K562 (cell line): ENCODE data around the gene RFC2. TPM values are rescaled to one million over a fixed set of nuclear protein-coding genes. Genes with fewer than 3 reads are reported as not detected.

Source experiments
- CAMTA2 ChIP-seq: fragments of 250-450 bp; sonication (Bioruptor Pico); conservative IDR thresholded peaks from 2 replicates; pipeline ENCODE4 v1.5.1; 2022
- CHCHD3 ChIP-seq: fragments of 250-450 bp; sonication (Bioruptor Pico); IDR thresholded peaks from 2 replicates; pipeline ENCODE4 v2.1.2; 2022; ENCODE audit warnings: mild to moderate bottlenecking
- CTCF ChIP-seq, 3 experiments: IDR thresholded peaks in 2 of 3; conservative IDR thresholded peaks in 1 of 3; 2 replicates each; pipeline ENCODE4 v1.5.1; 2011 to 2012; ENCODE audit warnings: low read length in 3 of 3, mild to moderate bottlenecking in 3 of 3, control low read depth in 2 of 3, improper control_type of control experiment in 1 of 3, inconsistent platforms in 1 of 3, low read depth in 1 of 3, mixed read lengths in 1 of 3, moderate library complexity in 1 of 3; ENCODE audit not compliant: insufficient read depth in 2 of 3
- FOXJ3 ChIP-seq: sonication (generic); formaldehyde crosslinking; IDR thresholded peaks from 2 replicates; pipeline ENCODE4 v1.4.0; 2020; ENCODE audit warnings: mild to moderate bottlenecking, missing genetic modification reagents
- HDAC1 ChIP-seq, 2 experiments: fragments of 450-650 bp; IDR thresholded peaks; 2 replicates each; pipeline ENCODE4 v1.6.1; 2016 to 2017; ENCODE audit warnings: inconsistent platforms in 1 of 2, mild to moderate bottlenecking in 1 of 2, moderate library complexity in 1 of 2
- KAT7 ChIP-seq: sonication (generic); formaldehyde crosslinking; IDR thresholded peaks from 2 replicates; pipeline ENCODE4 v1.8.0; 2022; ENCODE audit warnings: missing genetic modification reagents, mild to moderate bottlenecking, borderline replicate concordance
- KLF10 ChIP-seq: fragments of 250-450 bp; sonication (Bioruptor Pico); IDR thresholded peaks from 2 replicates; pipeline ENCODE4 v1.6.1; 2021; ENCODE audit warnings: matching md5 sums
- LARP7 ChIP-seq: fragments of 450-650 bp; IDR thresholded peaks from 2 replicates; pipeline ENCODE4 v1.6.1; 2016
- LEF1 ChIP-seq: fragments of 450-650 bp; IDR thresholded peaks from 2 replicates; pipeline ENCODE4 v1.6.1; 2016; ENCODE audit warnings: mild to moderate bottlenecking
- MTA3 ChIP-seq: fragments of 450-650 bp; formaldehyde crosslinking; IDR thresholded peaks from 2 replicates; pipeline ENCODE4 v1.6.1; 2017; ENCODE audit warnings: mild to moderate bottlenecking, borderline replicate concordance
- NCOA1 ChIP-seq: fragments of 450-650 bp; IDR thresholded peaks from 2 replicates; pipeline ENCODE4 v1.6.1; 2016; ENCODE audit warnings: low read depth
- NFRKB ChIP-seq: fragments of 450-650 bp; IDR thresholded peaks from 2 replicates; pipeline ENCODE4 v1.6.1; 2016; ENCODE audit warnings: low read depth
- PHF21A ChIP-seq: fragments of 450-650 bp; IDR thresholded peaks from 2 replicates; pipeline ENCODE4 v1.6.1; 2017; ENCODE audit warnings: low read depth, borderline replicate concordance
- PURB ChIP-seq: sonication (generic); formaldehyde crosslinking; IDR thresholded peaks from 2 replicates; pipeline ENCODE4 v1.9.0; 2021; ENCODE audit warnings: low read depth, mild to moderate bottlenecking, missing genetic modification reagents
- SAFB ChIP-seq: fragments of 200-400 bp; formaldehyde crosslinking; IDR thresholded peaks from 2 replicates; pipeline ENCODE4 v1.6.1; 2017; ENCODE audit warnings: low read depth, low read length, borderline replicate concordance
- SMARCA5 ChIP-seq: fragments of 450-650 bp; IDR thresholded peaks from 2 replicates; pipeline ENCODE4 v1.6.1; 2016
- SNAPC5 ChIP-seq: fragments of 250-450 bp; sonication (Bioruptor Pico); IDR thresholded peaks from 2 replicates; pipeline ENCODE4 v1.8.0; 2021; ENCODE audit warnings: moderate library complexity, mild to moderate bottlenecking, inconsistent platforms
- SOX6 ChIP-seq: fragments of 450-650 bp; IDR thresholded peaks from 2 replicates; pipeline ENCODE4 v1.6.1; 2014; ENCODE audit warnings: mild to moderate bottlenecking
- TAL1 ChIP-seq: fragments of 450-650 bp; IDR thresholded peaks from 2 replicates; pipeline ENCODE4 v1.6.1; 2016; ENCODE audit warnings: mild to moderate bottlenecking
- TCF15 ChIP-seq: fragments of 250-450 bp; sonication (Bioruptor Pico); IDR thresholded peaks from 2 replicates; pipeline ENCODE4 v1.8.0; 2022; ENCODE audit warnings: moderate library complexity, mild to moderate bottlenecking, inconsistent platforms
- ZFP91 ChIP-seq: sonication (generic); formaldehyde crosslinking; IDR thresholded peaks from 2 replicates; pipeline ENCODE4 v1.8.0; 2022; ENCODE audit warnings: mild to moderate bottlenecking, missing genetic modification reagents
- ZKSCAN8 ChIP-seq: fragments of 200-800 bp; sonication (Bioruptor generic); IDR thresholded peaks from 2 replicates; pipeline ENCODE4 v1.6.1; 2016; ENCODE audit warnings: missing genetic modification characterization, missing compliant biosample characterization
- ZNF174 ChIP-seq: fragments of 250-450 bp; sonication (Bioruptor Pico); IDR thresholded peaks from 2 replicates; pipeline ENCODE4 v1.4.0; 2020; ENCODE audit warnings: mild to moderate bottlenecking
- ZNF23 ChIP-seq: fragments of 250-450 bp; sonication (Bioruptor Pico); IDR thresholded peaks from 2 replicates; pipeline ENCODE4 v1.4.0; 2020; ENCODE audit warnings: mild to moderate bottlenecking
- ZNF280B ChIP-seq: fragments of 250-450 bp; sonication (Bioruptor Pico); IDR thresholded peaks from 2 replicates; pipeline ENCODE4 v1.5.1; 2021; ENCODE audit warnings: mild to moderate bottlenecking
- ZNF316 ChIP-seq: fragments of 450-650 bp; IDR thresholded peaks from 2 replicates; pipeline ENCODE4 v1.6.1; 2016
- ZNF551 ChIP-seq: fragments of 250-450 bp; sonication (Bioruptor Pico); IDR thresholded peaks from 2 replicates; pipeline ENCODE4 v1.5.0; 2021; ENCODE audit warnings: mild to moderate bottlenecking, moderate library complexity
- ZNF589 ChIP-seq: fragments of 200-800 bp; sonication (Bioruptor generic); IDR thresholded peaks from 2 replicates; pipeline ENCODE4 v1.6.1; 2016; ENCODE audit warnings: low read depth, missing genetic modification characterization, missing compliant biosample characterization
- polyA plus RNA-seq, 8 experiments: library from polyadenylated mRNA; depleted of rRNA in 4 of 8; stranded (reverse) in 5 of 8; unstranded in 3 of 8; fragments of >200 nt; fragmentation: Nextera tagmentation in 2 of 8; fragmentation: Illumina TruSeq in 1 of 8; extraction: Ambion mirVana in 2 of 8; extraction: Trizol in 1 of 8; gene quantifications; 2 replicates each; pipeline versions ENCODE4 v1.2.1 to v1.2.3, GENCODE V29; 2011 to 2014; ENCODE audit warnings: inconsistent platforms in 1 of 8, missing spikeins in 1 of 8
- total RNA-seq, 7 experiments: library from RNA; depleted of rRNA in 6 of 7; stranded (reverse); fragments of >200 nt in 6 of 7; fragmentation: Illumina TruSeq in 2 of 7; extraction: Trizol in 2 of 7; gene quantifications; 2 replicates each; pipeline versions ENCODE4 v1.2.1 to v1.2.3, GENCODE V29; 2011 to 2021; ENCODE audit warnings: low replicate concordance in 1 of 7

Gene RFC2
- total and polyA plus RNA-seq, 9 of the 15 experiments (the other 6 are each of a cell fraction or from before 2014, with no cell fraction given): 32.5 to 161 (median 102) TPM

- TF ChIP-seq CTCF (IDR thresholded peaks at IDR 0.05 in 2 of 3, conservative IDR thresholded peaks at IDR 0.05 in 1 of 3; ENCODE audit: insufficient read depth in 2 of 3, low read depth in 1 of 3, low read length in 3 of 3): no peak
- TF ChIP-seq ZNF589 (CRISPR knock-in tag): no peak
- TF ChIP-seq FOXJ3: no peak
- no peak for TF ChIP-seq LEF1
- no peak for TF ChIP-seq CAMTA2 (CRISPR knock-in tag)
- no peak; a peak in 1 of 4 replicates for TF ChIP-seq HDAC1 (IDR thresholded peaks at IDR 0.05)
- no peak for TF ChIP-seq KAT7
- no peak for TF ChIP-seq PHF21A
- no peak for TF ChIP-seq MTA3
- no peak for TF ChIP-seq ZNF280B (CRISPR knock-in tag)
- no peak for TF ChIP-seq ZFP91 (CRISPR knock-in tag)
- TF ChIP-seq SMARCA5: no peak
- TF ChIP-seq SNAPC5: no peak
- peak; percentile 50 for TF ChIP-seq TAL1
- TF ChIP-seq ZKSCAN8: no peak
- no peak for TF ChIP-seq CHCHD3 (CRISPR knock-in tag)
- no peak for TF ChIP-seq PURB (CRISPR knock-in tag)
- no peak for TF ChIP-seq NFRKB
- TF ChIP-seq SOX6: peak; percentile 47; the same call in 1 of the 2 replicates
- TF ChIP-seq SAFB: no peak
- no peak for TF ChIP-seq KLF10 (CRISPR knock-in tag)
- no peak for TF ChIP-seq ZNF23
- no peak for TF ChIP-seq TCF15 (CRISPR knock-in tag)
- no peak for TF ChIP-seq ZNF174 (CRISPR knock-in tag)
- no peak for TF ChIP-seq ZNF551 (CRISPR knock-in tag)
- TF ChIP-seq LARP7: no peak
- TF ChIP-seq NCOA1: no peak
- TF ChIP-seq ZNF316: no peak
Observed at GRCh38 chr7:74233655-74234285, 20.4 kb downstream of the RFC2 start (continued).
